NCI-H510A (cell line): Measurements from ENCODE around the gene HCN4.

Experiments used
- DNase-seq: peaks from one replicate; lab custom pipeline; 2025; lab: John Stamatoyannopoulos, UW

Gene HCN4

GRCh38 chr15:73378089-73378488, 9.3 kb upstream of the HCN4 start:
- DNase-seq = no peak

- peak; percentile 83 for DNase-seq
These were observed 7.1 kb upstream of the HCN4 start for GRCh38 chr15:73375755-73376305.

GRCh38 chr15:73375012-73375411, 6.3 kb upstream of the HCN4 start:
- DNase-seq = no peak

- DNase-seq = no peak
These were observed 5.8 kb upstream of the HCN4 start for GRCh38 chr15:73374604-73375003.

- no peak for DNase-seq
These were observed 4.5 kb upstream of the HCN4 start for GRCh38 chr15:73373221-73373620.

GRCh38 chr15:73371812-73372211, 3.1 kb upstream of the HCN4 start:
- DNase-seq = no peak

- DNase-seq = no peak
These were observed 1.4 kb upstream of the HCN4 start for GRCh38 chr15:73370151-73370550.

GRCh38 chr15:73369154-73369694, 466 bp upstream of the HCN4 start:
- no peak for DNase-seq

- no peak for DNase-seq
These were observed 996 bp downstream of the HCN4 start for GRCh38 chr15:73367624-73368300.

- no peak for DNase-seq
These were observed 1.8 kb downstream of the HCN4 start for GRCh38 chr15:73366766-73367623.

- no peak for DNase-seq
These were observed 4.7 kb downstream of the HCN4 start for GRCh38 chr15:73364070-73364469.

GRCh38 chr15:73362900-73363299, 5.9 kb downstream of the HCN4 start:
- DNase-seq = no peak

- DNase-seq = no peak
These were observed 7.4 kb downstream of the HCN4 start for GRCh38 chr15:73361337-73361736.

- no peak for DNase-seq
These were observed 9.1 kb downstream of the HCN4 start for GRCh38 chr15:73359651-73360050.

GRCh38 chr15:73357999-73358665, 10.6 kb downstream of the HCN4 start:
- no peak for DNase-seq

GRCh38 chr15:73355612-73356265, 13.0 kb downstream of the HCN4 start:
- no peak for DNase-seq

GRCh38 chr15:73354241-73354640, 14.5 kb downstream of the HCN4 start:
- no peak for DNase-seq

GRCh38 chr15:73353734-73354133, 15.0 kb downstream of the HCN4 start:
- DNase-seq = no peak

GRCh38 chr15:73352082-73352481, 16.7 kb downstream of the HCN4 start:
- DNase-seq = no peak

- no peak for DNase-seq
These were observed 19.6 kb downstream of the HCN4 start for GRCh38 chr15:73349191-73349590.

- DNase-seq = no peak
These were observed 21.9 kb downstream of the HCN4 start for GRCh38 chr15:73346735-73347312.
